ENCODE results near the gene CAMK2A.

DNA sequence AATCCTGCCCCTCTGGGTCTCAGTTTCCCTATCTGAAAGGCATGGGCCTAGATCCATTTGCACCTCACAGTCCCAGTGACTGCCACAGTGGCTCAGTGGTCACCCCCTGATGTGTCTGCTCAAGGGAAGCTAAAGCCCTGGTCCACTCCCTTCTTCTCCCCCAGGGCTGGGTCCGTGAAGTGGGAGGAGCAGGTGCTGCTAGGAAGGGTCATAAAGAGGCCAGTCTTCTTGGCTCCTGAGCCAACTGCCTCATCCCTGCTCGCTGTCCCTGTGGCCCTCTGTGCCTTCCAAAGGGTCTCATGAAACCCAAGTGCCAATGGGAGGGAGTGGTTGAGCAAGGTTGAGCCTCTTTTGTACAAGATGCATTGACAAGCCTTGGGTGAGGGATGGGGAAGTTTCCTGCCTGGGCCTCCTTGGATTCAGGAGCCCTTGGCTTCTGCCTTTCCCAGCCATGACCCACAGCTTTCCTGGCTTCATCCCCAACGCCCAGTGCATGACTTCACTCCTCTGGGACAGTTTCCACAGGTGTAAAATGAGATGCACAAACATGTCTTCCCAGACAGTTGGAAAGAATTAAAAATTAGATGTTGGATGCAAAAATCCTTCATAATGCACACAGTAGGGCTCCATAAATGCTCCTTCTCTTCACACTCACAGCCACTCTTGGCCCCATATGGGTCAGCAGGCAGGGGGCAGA is 101.3 kb downstream of the CAMK2A start:
- TF ChIP-seq, protein P1, sequence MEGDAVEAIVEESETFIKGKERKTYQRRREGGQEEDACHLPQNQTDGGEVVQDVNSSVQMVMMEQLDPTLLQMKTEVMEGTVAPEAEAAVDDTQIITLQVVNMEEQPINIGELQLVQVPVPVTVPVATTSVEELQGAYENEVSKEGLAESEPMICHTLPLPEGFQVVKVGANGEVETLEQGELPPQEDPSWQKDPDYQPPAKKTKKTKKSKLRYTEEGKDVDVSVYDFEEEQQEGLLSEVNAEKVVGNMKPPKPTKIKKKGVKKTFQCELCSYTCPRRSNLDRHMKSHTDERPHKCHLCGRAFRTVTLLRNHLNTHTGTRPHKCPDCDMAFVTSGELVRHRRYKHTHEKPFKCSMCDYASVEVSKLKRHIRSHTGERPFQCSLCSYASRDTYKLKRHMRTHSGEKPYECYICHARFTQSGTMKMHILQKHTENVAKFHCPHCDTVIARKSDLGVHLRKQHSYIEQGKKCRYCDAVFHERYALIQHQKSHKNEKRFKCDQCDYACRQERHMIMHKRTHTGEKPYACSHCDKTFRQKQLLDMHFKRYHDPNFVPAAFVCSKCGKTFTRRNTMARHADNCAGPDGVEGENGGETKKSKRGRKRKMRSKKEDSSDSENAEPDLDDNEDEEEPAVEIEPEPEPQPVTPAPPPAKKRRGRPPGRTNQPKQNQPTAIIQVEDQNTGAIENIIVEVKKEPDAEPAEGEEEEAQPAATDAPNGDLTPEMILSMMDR (IDR thresholded peaks at IDR 0.05): no peak
- no peak for TF ChIP-seq POLR2A (IDR thresholded peaks at IDR 0.05)

Data from Peyer's patch (tissue), 4 donors.